Right atrium auricular region (tissue), 2 donors: Measurements from ENCODE around the gene NOL4L. TPM values are rescaled to one million over a fixed set of nuclear protein-coding genes. Genes with fewer than 3 reads are reported as not detected.
"Not testable (repeated sequence)": the region's sequence is repeated elsewhere in the genome, so short reads cannot be mapped to it uniquely, and the experiment has no call there.

Experiments
- DNase-seq: peaks from one replicate; pipeline ENCODE4 v3.0.0-alpha.2; 2019; ENCODE audit warnings: low spot score
- H3K27ac ChIP-seq, 2 donors: fragments of 200-600 bp; sonication (generic); 1 replicate in 1 of 2; 2 replicates in 1 of 2; pipeline ENCODE4 v1.5.1; 2016 to 2019
- H3K27me3 ChIP-seq, 2 donors: fragments of 200-600 bp; sonication (generic); one replicate each; pipeline versions ENCODE4 v1.5.1 to v1.6.0; 2017 to 2019
- H3K36me3 ChIP-seq: fragments of 200-600 bp; sonication (generic); one replicate; pipeline ENCODE4 v1.5.1; 2016
- H3K4me1 ChIP-seq, 2 donors: fragments of 200-600 bp; sonication (generic); one replicate each; pipeline versions ENCODE4 v1.5.1 to v1.6.0; 2017 to 2019
- H3K4me3 ChIP-seq, 2 donors: fragments of 200-600 bp; sonication (generic); 1 replicate in 1 of 2; 2 replicates in 1 of 2; pipeline ENCODE4 v1.5.1; 2017 to 2019; ENCODE audit warnings: mild to moderate bottlenecking in 1 of 2, moderate library complexity in 1 of 2
- H3K9me3 ChIP-seq, 2 donors: fragments of 200-600 bp; sonication (generic); one replicate each; pipeline ENCODE4 v1.5.1; 2019
- CTCF ChIP-seq, 2 donors: fragments of 200-600 bp; sonication (generic); IDR thresholded peaks; one replicate each; pipeline ENCODE4 v1.5.1; 2019; ENCODE audit warnings: antibody characterized with exemption in 2 of 2
- total RNA-seq, 2 donors: library from RNA; depleted of rRNA; stranded (reverse); fragments of >200 nt; gene quantifications; one replicate each; pipeline ENCODE4 v1.1.0, GENCODE V29; 2016

The NOL4L gene
- total RNA-seq, 2 donors from 2014 or later, result 7.6 to 10.4 TPM

GRCh38 chr20:32468313-32468640, 116.9 kb downstream of the NOL4L start:
- Histone ChIP-seq H3K27ac (no peak overlapping the region), H3K4me3 (no peak overlapping the region), H3K9me3 (no peaks in the 10 kb centered on the region), H3K27me3 (no peaks in the 10 kb centered on the region), H3K4me1 (peaks cover 0 to 94% of the 10 kb centered on the region in 2 donors), H3K36me3 (no peaks in the 10 kb centered on the region)
- no peak for DNase-seq
- no peak for TF ChIP-seq CTCF (IDR thresholded peaks at IDR 0.05)

GRCh38 chr20:32467506-32468312, 117.4 kb downstream of the NOL4L start:
- Histone ChIP-seq H3K27ac (no peak overlapping the region), H3K4me1 (peaks cover 0 to 89% of the 10 kb centered on the region in 2 donors), H3K9me3 (no peaks in the 10 kb centered on the region), H3K4me3 (no peak overlapping the region), H3K27me3 (no peaks in the 10 kb centered on the region), H3K36me3 (no peaks in the 10 kb centered on the region)
- TF ChIP-seq CTCF (IDR thresholded peaks at IDR 0.05), result no peak
- DNase-seq, result no peak

GRCh38 chr20:32466739-32467505, 118.2 kb downstream of the NOL4L start:
- no peak for DNase-seq
- Histone ChIP-seq H3K4me3 (no peak overlapping the region), H3K4me1 (peaks cover 0 to 81% of the 10 kb centered on the region in 2 donors), H3K36me3 (no peaks in the 10 kb centered on the region), H3K27me3 (no peaks in the 10 kb centered on the region), H3K9me3 (no peaks in the 10 kb centered on the region), H3K27ac (peak overlapping the region in 1 of 2 donors; percentile 18)
- no peak for TF ChIP-seq CTCF (IDR thresholded peaks at IDR 0.05)

- H3K36me3 ChIP-seq, DNase-seq, H3K4me3 ChIP-seq, H3K27me3 ChIP-seq, H3K9me3 ChIP-seq: not testable (repeated sequence)
- H3K27ac ChIP-seq, result peak overlapping the region; percentile 18 to 29
- peaks cover 0 to 73% of the 10 kb centered on the region in 2 donors for H3K4me1 ChIP-seq
These were observed 119.0 kb downstream of the NOL4L start for GRCh38 chr20:32465901-32466675.

GRCh38 chr20:32465092-32465900, 119.8 kb downstream of the NOL4L start:
- Histone ChIP-seq H3K9me3 (no peaks in the 10 kb centered on the region), H3K27ac (peak overlapping the region; percentile 18 to 29), H3K27me3 (no peaks in the 10 kb centered on the region), H3K36me3 (no peaks in the 10 kb centered on the region), H3K4me1 (peaks cover 0 to 65% of the 10 kb centered on the region in 2 donors), H3K4me3 (no peak overlapping the region)
- no peak for TF ChIP-seq CTCF (IDR thresholded peaks at IDR 0.05)
- peak; percentile 81 for DNase-seq
